ENCODE measurements around the gene TOP3A. TPM values are rescaled to one million over a fixed set of nuclear protein-coding genes. Genes with fewer than 3 reads are reported as not detected.
A peak's percentile ranks its signal among the peaks of the same experiment; 100 is the strongest.

TOP3A gene
- total RNA-seq, 6 donors from 2014 or later: 23.4 to 36.3 (median 32.9) TPM

DNA sequence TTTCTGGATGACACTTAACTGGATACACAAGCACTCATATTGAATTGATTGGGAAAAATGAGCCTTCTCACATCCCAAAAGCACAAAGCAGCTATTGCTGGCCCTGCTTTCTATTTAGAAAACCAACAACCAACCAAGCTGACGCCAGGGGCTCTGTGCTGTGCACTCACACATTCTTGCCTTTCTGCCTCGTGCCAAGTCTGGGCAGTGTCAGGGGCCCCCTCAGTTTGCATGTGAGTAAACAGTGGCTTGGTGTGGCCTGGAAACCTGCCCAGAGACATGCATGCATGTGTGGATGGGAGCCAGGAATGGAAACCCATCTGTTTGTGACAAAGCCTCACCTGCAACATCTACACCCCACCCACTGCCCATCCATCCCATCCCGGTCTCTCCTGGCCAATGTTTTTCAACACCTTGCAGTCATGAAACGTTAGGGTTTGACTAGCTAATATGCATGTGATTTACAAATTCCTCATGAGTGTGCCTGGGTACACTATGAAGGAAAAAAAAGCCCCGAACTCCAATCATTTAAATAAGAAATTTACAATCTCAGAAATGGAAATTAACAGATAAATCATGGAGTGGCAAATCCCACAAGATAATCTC, 33.9 kb downstream of the TOP3A start:
- H3K9me3 ChIP-seq: no peaks in the 10 kb centered on the region
- peaks cover 33 to 100% (median 85%) of the 10 kb centered on the region in 4 donors for H3K36me3 ChIP-seq
- H3K27ac ChIP-seq: peak overlapping the region in 3 of 4 donors; percentile 37 to 62 (median 40)
- no peaks in the 10 kb centered on the region for H3K4me1 ChIP-seq
- TF ChIP-seq POLR2AphosphoS5 (IDR thresholded peaks at IDR 0.05) (no peak), EP300 (IDR thresholded peaks at IDR 0.05) (no peak), POLR2A (IDR thresholded peaks at IDR 0.05) (no peak)
- TF ChIP-seq, protein P1, sequence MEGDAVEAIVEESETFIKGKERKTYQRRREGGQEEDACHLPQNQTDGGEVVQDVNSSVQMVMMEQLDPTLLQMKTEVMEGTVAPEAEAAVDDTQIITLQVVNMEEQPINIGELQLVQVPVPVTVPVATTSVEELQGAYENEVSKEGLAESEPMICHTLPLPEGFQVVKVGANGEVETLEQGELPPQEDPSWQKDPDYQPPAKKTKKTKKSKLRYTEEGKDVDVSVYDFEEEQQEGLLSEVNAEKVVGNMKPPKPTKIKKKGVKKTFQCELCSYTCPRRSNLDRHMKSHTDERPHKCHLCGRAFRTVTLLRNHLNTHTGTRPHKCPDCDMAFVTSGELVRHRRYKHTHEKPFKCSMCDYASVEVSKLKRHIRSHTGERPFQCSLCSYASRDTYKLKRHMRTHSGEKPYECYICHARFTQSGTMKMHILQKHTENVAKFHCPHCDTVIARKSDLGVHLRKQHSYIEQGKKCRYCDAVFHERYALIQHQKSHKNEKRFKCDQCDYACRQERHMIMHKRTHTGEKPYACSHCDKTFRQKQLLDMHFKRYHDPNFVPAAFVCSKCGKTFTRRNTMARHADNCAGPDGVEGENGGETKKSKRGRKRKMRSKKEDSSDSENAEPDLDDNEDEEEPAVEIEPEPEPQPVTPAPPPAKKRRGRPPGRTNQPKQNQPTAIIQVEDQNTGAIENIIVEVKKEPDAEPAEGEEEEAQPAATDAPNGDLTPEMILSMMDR (IDR thresholded peaks at IDR 0.05): no peak
- H3K27me3 ChIP-seq: no peaks in the 10 kb centered on the region
- DNase-seq (no peak), ATAC-seq (ENCODE audit: low FRiP score in 2 of 2) (no peak)
- no peak overlapping the region for H3K4me3 ChIP-seq
- WGBS, 2 donors: 70 to 77% methylated on average over 5 of the region's 5 CpGs

GRCh38 chr17:18280249-18280648, 34.5 kb downstream of the TOP3A start:
- 79 to 80% methylated on average over 2 to 4 of the region's 4 CpGs for WGBS, 2 donors
- H3K9me3 ChIP-seq: no peaks in the 10 kb centered on the region
- H3K27me3 ChIP-seq: no peaks in the 10 kb centered on the region
- H3K4me1 ChIP-seq: no peaks in the 10 kb centered on the region
- H3K27ac ChIP-seq: peak overlapping the region in 3 of 4 donors; percentile 37 to 62 (median 40)
- TF ChIP-seq POLR2AphosphoS5 (IDR thresholded peaks at IDR 0.05) (no peak), EP300 (IDR thresholded peaks at IDR 0.05) (peak in 1 of 4 donors; percentile 58), POLR2A (IDR thresholded peaks at IDR 0.05) (no peak)
- TF ChIP-seq, protein P1 (IDR thresholded peaks at IDR 0.05): peak in 1 of 6 experiments; percentile 47
- peak in 1 of 2 donors; percentile 86 for DNase-seq
- no peak overlapping the region for H3K4me3 ChIP-seq
- ATAC-seq (ENCODE audit: low FRiP score in 2 of 2): peak; percentile 35 to 86
- H3K36me3 ChIP-seq: peaks cover 33 to 95% (median 81%) of the 10 kb centered on the region in 4 donors

- Histone ChIP-seq H3K27ac (no peak overlapping the region), H3K4me3 (no peak overlapping the region), H3K36me3 (peaks cover 40 to 93% (median 80%) of the 10 kb centered on the region in 4 donors), H3K4me1 (no peaks in the 10 kb centered on the region), H3K27me3 (no peaks in the 10 kb centered on the region), H3K9me3 (no peaks in the 10 kb centered on the region)
- WGBS, 2 donors: 86 to 88% methylated on average over 3 of the region's 3 CpGs
- no peak for DNase-seq
- no peak for TF ChIP-seq POLR2A (IDR thresholded peaks at IDR 0.05)
- TF ChIP-seq POLR2AphosphoS5 (IDR thresholded peaks at IDR 0.05): no peak
- TF ChIP-seq EP300 (IDR thresholded peaks at IDR 0.05): no peak
- TF ChIP-seq, protein P1 (IDR thresholded peaks at IDR 0.05): no peak
- ATAC-seq (ENCODE audit: low FRiP score in 2 of 2): no peak
These were observed 35.9 kb downstream of the TOP3A start for GRCh38 chr17:18278867-18279266.

DNA sequence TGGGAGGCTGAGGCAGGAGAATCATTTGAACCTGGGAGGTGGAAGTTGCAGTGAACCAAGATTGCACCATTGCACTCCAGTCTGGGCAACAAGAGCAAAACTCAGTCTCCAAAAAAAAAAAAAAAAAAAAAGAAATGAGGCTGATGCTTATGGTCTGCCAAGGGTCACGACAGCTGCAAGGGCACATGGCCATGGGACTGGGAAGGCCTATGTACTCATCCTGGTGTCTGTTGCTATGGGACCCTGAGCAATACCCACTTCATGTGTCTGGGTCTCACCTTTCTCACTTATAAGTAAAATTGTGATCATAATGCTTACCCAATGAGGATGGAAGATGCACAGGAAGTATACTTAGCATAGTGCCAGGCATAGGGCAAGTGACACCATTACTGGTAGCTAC, 37.7 kb downstream of the TOP3A start:
- no peaks in the 10 kb centered on the region for H3K4me1 ChIP-seq
- TF ChIP-seq, protein P1 (IDR thresholded peaks at IDR 0.05): no peak
- H3K27ac ChIP-seq: no peak overlapping the region
- no peak overlapping the region for H3K4me3 ChIP-seq
- DNase-seq: no peak
- no peaks in the 10 kb centered on the region for H3K27me3 ChIP-seq
- H3K36me3 ChIP-seq: peaks cover 35 to 86% (median 74%) of the 10 kb centered on the region in 4 donors
- no peak for ATAC-seq (ENCODE audit: low FRiP score in 2 of 2)
- 95 to 100% methylated on average over 1 of the region's 1 CpG for WGBS, 2 donors
- no peaks in the 10 kb centered on the region for H3K9me3 ChIP-seq
